H9 (cell line): ENCODE results near the gene ASB18. TPM values are rescaled to one million over a fixed set of nuclear protein-coding genes. Genes with fewer than 3 reads are reported as not detected.

Source experiments
- DNase-seq: peaks from one replicate; pipeline ENCODE4 v3.0.0-alpha.2; 2017
- H2AFZ ChIP-seq: one replicate; pipeline ENCODE4 v1.6.1; 2013; ENCODE audit warnings: mild to moderate bottlenecking, low read length, control low read depth, moderate library complexity
- H2AK5ac ChIP-seq: 2 replicates; pipeline ENCODE4 v1.6.1; 2013; ENCODE audit warnings: low read length, control low read depth, mixed read lengths; ENCODE audit not compliant: insufficient read length
- H2BK120ac ChIP-seq: one replicate; pipeline ENCODE4 v1.6.1; 2013; ENCODE audit warnings: low read depth, mild to moderate bottlenecking, low read length, control low read depth, inconsistent platforms; ENCODE audit not compliant: poor library complexity, severe bottlenecking
- H2BK12ac ChIP-seq: 2 replicates; pipeline ENCODE4 v1.6.1; 2013; ENCODE audit warnings: low read length, control low read depth, mixed read lengths, low read depth; ENCODE audit not compliant: insufficient read length
- H2BK15ac ChIP-seq: 2 replicates; pipeline ENCODE4 v1.6.1; 2013; ENCODE audit warnings: low read depth, low read length, control low read depth
- H2BK20ac ChIP-seq: one replicate; pipeline ENCODE4 v1.6.1; 2013; ENCODE audit warnings: low read depth, mild to moderate bottlenecking, low read length, control low read depth, inconsistent platforms; ENCODE audit not compliant: poor library complexity, severe bottlenecking
- H2BK5ac ChIP-seq: 2 replicates; pipeline ENCODE4 v1.6.1; 2013; ENCODE audit warnings: low read length, control low read depth, mixed read lengths; ENCODE audit not compliant: insufficient read length
- H3K14ac ChIP-seq: 2 replicates; pipeline ENCODE4 v1.6.1; 2013; ENCODE audit warnings: low read length, control low read depth; ENCODE audit not compliant: insufficient read depth
- H3K18ac ChIP-seq: 2 replicates; pipeline ENCODE4 v1.6.1; 2013; ENCODE audit warnings: low read depth, mild to moderate bottlenecking, mixed read lengths, low read length, control low read depth; ENCODE audit not compliant: insufficient read length
- H3K23ac ChIP-seq: 2 replicates; pipeline ENCODE4 v1.6.1; 2013; ENCODE audit warnings: low read length, control low read depth, mixed read lengths, low read depth; ENCODE audit not compliant: insufficient read length
- H3K23me2 ChIP-seq: 2 replicates; pipeline ENCODE4 v1.6.1; 2013; ENCODE audit warnings: low read depth, mild to moderate bottlenecking, mixed read lengths, low read length, control low read depth; ENCODE audit not compliant: insufficient read length, poor library complexity, severe bottlenecking
- H3K27ac ChIP-seq: 2 replicates; pipeline ENCODE4 v1.5.1; 2013; ENCODE audit warnings: low read length, control low read depth, mixed read lengths, low read depth; ENCODE audit not compliant: insufficient read length
- H3K27me3 ChIP-seq: 2 replicates; pipeline ENCODE4 v1.6.1; 2013; ENCODE audit warnings: low read length, control low read depth, inconsistent platforms; ENCODE audit not compliant: insufficient read depth
- H3K4ac ChIP-seq: 2 replicates; pipeline ENCODE4 v1.6.1; 2013; ENCODE audit warnings: low read depth, mild to moderate bottlenecking, control low read depth, inconsistent platforms, low read length, moderate library complexity
- H3K4me1 ChIP-seq: 2 replicates; pipeline ENCODE4 v1.6.1; 2013; ENCODE audit warnings: low read length, control low read depth, inconsistent platforms; ENCODE audit not compliant: insufficient read depth
- H3K4me2 ChIP-seq: 2 replicates; pipeline ENCODE4 v1.6.1; 2013; ENCODE audit warnings: low read length, control low read depth, mixed read lengths; ENCODE audit not compliant: insufficient read length, insufficient read depth
- H3K56ac ChIP-seq: 2 replicates; pipeline ENCODE4 v1.6.1; 2013; ENCODE audit warnings: low read depth, mild to moderate bottlenecking, mixed read lengths, low read length, control low read depth; ENCODE audit not compliant: insufficient read length
- H3K79me1 ChIP-seq: 2 replicates; pipeline ENCODE4 v1.6.1; 2013; ENCODE audit warnings: low read depth, mild to moderate bottlenecking, moderate library complexity, low read length, control low read depth, inconsistent platforms; ENCODE audit not compliant: insufficient read depth, poor library complexity, severe bottlenecking
- H3K79me2 ChIP-seq: 2 replicates; pipeline ENCODE4 v1.6.1; 2013; ENCODE audit warnings: low read length, control low read depth, inconsistent platforms; ENCODE audit not compliant: insufficient read depth
- H3K9ac ChIP-seq: 2 replicates; pipeline ENCODE4 v1.6.1; 2013; ENCODE audit warnings: low read length, control low read depth, mixed read lengths; ENCODE audit not compliant: insufficient read length; ENCODE audit errors: extremely low read depth
- H3K9me3 ChIP-seq: one replicate; pipeline ENCODE4 v1.6.1; 2013; ENCODE audit warnings: low read depth, low read length, inconsistent platforms; ENCODE audit not compliant: control insufficient read depth
- H3T11ph ChIP-seq: one replicate; pipeline ENCODE4 v1.6.1; 2013; ENCODE audit warnings: mild to moderate bottlenecking, low read length, control low read depth, inconsistent platforms
- H4K20me1 ChIP-seq: one replicate; pipeline ENCODE4 v1.6.1; 2013; ENCODE audit not compliant: control insufficient read depth, insufficient read length, insufficient read depth
- H4K5ac ChIP-seq: 2 replicates; pipeline ENCODE4 v1.6.1; 2013; ENCODE audit warnings: low read depth, mild to moderate bottlenecking, mixed read lengths, low read length, control low read depth; ENCODE audit not compliant: insufficient read length
- H4K8ac ChIP-seq: replicated peaks from 2 replicates; pipeline ENCODE4 v1.6.1; 2013; ENCODE audit warnings: low read length, control low read depth, mixed read lengths, low read depth; ENCODE audit not compliant: insufficient read length
- H4K91ac ChIP-seq: 2 replicates; pipeline ENCODE4 v1.6.1; 2013; ENCODE audit warnings: low read depth, mild to moderate bottlenecking, moderate library complexity, mixed read lengths, low read length, control low read depth; ENCODE audit not compliant: insufficient read length
- H3K27ac Mint-ChIP-seq, 3 experiments: 2 replicates in 2 of 3; 3 replicates in 1 of 3; pipeline ENCODE4 v1.8.0; 2020 to 2021; ENCODE audit warnings: mixed read lengths in 3 of 3, mild to moderate bottlenecking in 1 of 3, moderate library complexity in 1 of 3
- H3K27me3 Mint-ChIP-seq: 2 replicates; pipeline ENCODE4 v1.8.0; 2021; ENCODE audit warnings: low read depth, mild to moderate bottlenecking, moderate library complexity, mixed read lengths
- H3K36me3 Mint-ChIP-seq, 3 experiments: 2 replicates in 2 of 3; 3 replicates in 1 of 3; pipeline ENCODE4 v1.8.0; 2020 to 2021; ENCODE audit warnings: low read depth in 3 of 3, mixed read lengths in 3 of 3; ENCODE audit not compliant: insufficient read depth in 1 of 3
- H3K4me1 Mint-ChIP-seq, 2 experiments: 2 replicates each; pipeline ENCODE4 v1.8.0; 2020; ENCODE audit warnings: mixed read lengths in 2 of 2
- H3K4me3 Mint-ChIP-seq, 2 experiments: 2 replicates in 1 of 2; 3 replicates in 1 of 2; pipeline ENCODE4 v1.8.0; 2020 to 2021; ENCODE audit warnings: mild to moderate bottlenecking in 2 of 2, mixed read lengths in 2 of 2, moderate library complexity in 1 of 2
- H3K9me3 Mint-ChIP-seq, 2 experiments: 2 replicates in 1 of 2; 3 replicates in 1 of 2; pipeline ENCODE4 v1.8.0; 2020; ENCODE audit warnings: mild to moderate bottlenecking in 2 of 2, mixed read lengths in 2 of 2, moderate library complexity in 1 of 2
- CTCF ChIP-seq: fragments of 200-600 bp; sonication (generic); conservative IDR thresholded peaks from 3 replicates; pipeline ENCODE4 v1.8.0; 2021; ENCODE audit warnings: antibody characterized with exemption, mild to moderate bottlenecking
- WGBS: extraction: QIAGEN DNeasy Blood & Tissue Kit; methylation state at CpG from one replicate; pipeline ENCODE4 v1.1.7; 2013; ENCODE audit warnings: missing lambda C conversion rate, low lambda C conversion rate, mixed read lengths; ENCODE audit not compliant: insufficient read length; ENCODE audit errors: extremely low coverage; 5-methylcytosine and 5-hydroxymethylcytosine counted together
- total RNA-seq: library from RNA; stranded (reverse); gene quantifications from 2 replicates; pipeline ENCODE4 v1.2.1, GENCODE V29; 2021

The ASB18 gene
- total RNA-seq, 1 experiment from 2014 or later = not detected

GRCh38 chr2:236155406-236155805, 108.8 kb downstream of the ASB18 start:
- Mint-ChIP-seq H3K27ac (no peak overlapping the region), H3K4me3 (no peak overlapping the region), H3K27me3 (peaks cover 97% of the 10 kb centered on the region), H3K4me1 (peaks cover 16% of the 10 kb centered on the region in 2 experiments), H3K9me3 (peaks cover 19 to 21% of the 10 kb centered on the region in 2 experiments), H3K36me3 (peaks cover 0 to 8% (median 0%) of the 10 kb centered on the region in 3 experiments; a peak in 2 of 7 replicates)
- H4K91ac ChIP-seq = no peak overlapping the region
- DNase-seq = no peak
- no CpG with 5 or more reads among the region's 3 CpGs for WGBS
- no peak overlapping the region for H2BK12ac ChIP-seq
- no peaks in the 10 kb centered on the region for H4K20me1 ChIP-seq
- no peak overlapping the region for H4K5ac ChIP-seq
- H3K4me2 ChIP-seq = no peak overlapping the region
- H2AFZ ChIP-seq = no peak overlapping the region
- TF ChIP-seq CTCF = no peak
- no peak overlapping the region for H2BK20ac ChIP-seq
- no peak overlapping the region for H3K14ac ChIP-seq
- no peak overlapping the region for H3K4ac ChIP-seq
- no peak overlapping the region for H3K23ac ChIP-seq
- H3K27me3 ChIP-seq = peaks cover 20% of the 10 kb centered on the region; the same call in 1 of the 2 replicates
- H3K27ac ChIP-seq = no peak overlapping the region
- no peak overlapping the region for H2BK120ac ChIP-seq
- no peak overlapping the region for H2BK15ac ChIP-seq
- no peak overlapping the region for H2AK5ac ChIP-seq
- no peak overlapping the region for H2BK5ac ChIP-seq
- H4K8ac ChIP-seq = no peak overlapping the region
- peaks cover 6% of the 10 kb centered on the region for H3K23me2 ChIP-seq
- H3K79me2 ChIP-seq = no peaks in the 10 kb centered on the region
- H3K4me1 ChIP-seq = no peaks in the 10 kb centered on the region
- H3T11ph ChIP-seq = no peak overlapping the region
- H3K18ac ChIP-seq = no peak overlapping the region
- H3K56ac ChIP-seq = no peak overlapping the region
- H3K9ac ChIP-seq = no peak overlapping the region
- no peaks in the 10 kb centered on the region for H3K79me1 ChIP-seq
- no peaks in the 10 kb centered on the region for H3K9me3 ChIP-seq
